Kidney epithelial cell (primary cell): ENCODE results near the gene BMPR1B. TPM values are rescaled to one million over a fixed set of nuclear protein-coding genes. Genes with fewer than 3 reads are reported as not detected.

Experiments used
- DNase-seq: peaks from one replicate; pipeline ENCODE4 v3.0.0-alpha.2; 2010; ENCODE audit warnings: low read depth
- H3K27me3 ChIP-seq: 2 replicates; pipeline ENCODE4 v1.6.0; 2011; ENCODE audit warnings: low read length; ENCODE audit not compliant: control insufficient read depth, insufficient read depth
- H3K36me3 ChIP-seq: 2 replicates; pipeline ENCODE4 v1.5.1; 2011; ENCODE audit warnings: low read length; ENCODE audit not compliant: control insufficient read depth, insufficient read depth
- H3K4me3 ChIP-seq: 2 replicates; pipeline ENCODE4 v1.5.1; 2011; ENCODE audit warnings: low read depth, mild to moderate bottlenecking, control low read depth, low read length
- total RNA-seq: library from RNA; depleted of rRNA; stranded (reverse); fragments of >200 nt; gene quantifications from 2 replicates; pipeline ENCODE4 v1.2.3, GENCODE V29; 2015
- TF ChIP-seq, protein P1 (sequence below): IDR thresholded peaks from 2 replicates; pipeline ENCODE4 v1.5.1; 2011; ENCODE audit warnings: mild to moderate bottlenecking, moderate library complexity, low read length, control low read depth, inconsistent platforms; ENCODE audit not compliant: insufficient read depth, poor library complexity, severe bottlenecking

Gene BMPR1B
- total RNA-seq, 1 donor from 2014 or later, result 9.2 TPM

- H3K36me3 ChIP-seq, result no peaks in the 10 kb centered on the region
- no peak for DNase-seq
Measured at GRCh38 chr4:95021099-95021498, 263.3 kb downstream of the BMPR1B start.

GRCh38 chr4:95023110-95023509, 265.4 kb downstream of the BMPR1B start:
- no peak for DNase-seq

More at GRCh38 chr4:95021099-95021498, 263.3 kb downstream of the BMPR1B start:
- no peak overlapping the region for H3K4me3 ChIP-seq
- no peaks in the 10 kb centered on the region for H3K27me3 ChIP-seq
- TF ChIP-seq, protein P1, sequence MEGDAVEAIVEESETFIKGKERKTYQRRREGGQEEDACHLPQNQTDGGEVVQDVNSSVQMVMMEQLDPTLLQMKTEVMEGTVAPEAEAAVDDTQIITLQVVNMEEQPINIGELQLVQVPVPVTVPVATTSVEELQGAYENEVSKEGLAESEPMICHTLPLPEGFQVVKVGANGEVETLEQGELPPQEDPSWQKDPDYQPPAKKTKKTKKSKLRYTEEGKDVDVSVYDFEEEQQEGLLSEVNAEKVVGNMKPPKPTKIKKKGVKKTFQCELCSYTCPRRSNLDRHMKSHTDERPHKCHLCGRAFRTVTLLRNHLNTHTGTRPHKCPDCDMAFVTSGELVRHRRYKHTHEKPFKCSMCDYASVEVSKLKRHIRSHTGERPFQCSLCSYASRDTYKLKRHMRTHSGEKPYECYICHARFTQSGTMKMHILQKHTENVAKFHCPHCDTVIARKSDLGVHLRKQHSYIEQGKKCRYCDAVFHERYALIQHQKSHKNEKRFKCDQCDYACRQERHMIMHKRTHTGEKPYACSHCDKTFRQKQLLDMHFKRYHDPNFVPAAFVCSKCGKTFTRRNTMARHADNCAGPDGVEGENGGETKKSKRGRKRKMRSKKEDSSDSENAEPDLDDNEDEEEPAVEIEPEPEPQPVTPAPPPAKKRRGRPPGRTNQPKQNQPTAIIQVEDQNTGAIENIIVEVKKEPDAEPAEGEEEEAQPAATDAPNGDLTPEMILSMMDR, result no peak

GRCh38 chr4:95027905-95028618, 270.3 kb downstream of the BMPR1B start:
- TF ChIP-seq, protein P1, result no peak
- Histone ChIP-seq H3K36me3 (no peaks in the 10 kb centered on the region), H3K27me3 (no peaks in the 10 kb centered on the region), H3K4me3 (no peak overlapping the region)
- DNase-seq, result no peak

More at GRCh38 chr4:95023110-95023509, 265.4 kb downstream of the BMPR1B start:
- TF ChIP-seq, protein P1, result no peak
- Histone ChIP-seq H3K27me3 (no peaks in the 10 kb centered on the region), H3K4me3 (no peak overlapping the region), H3K36me3 (no peaks in the 10 kb centered on the region)

GRCh38 chr4:95038791-95039190, 281.0 kb downstream of the BMPR1B start:
- TF ChIP-seq, protein P1, result no peak
- no peaks in the 10 kb centered on the region for H3K27me3 ChIP-seq
- DNase-seq, result no peak
- H3K36me3 ChIP-seq, result no peaks in the 10 kb centered on the region
- H3K4me3 ChIP-seq, result no peak overlapping the region

GRCh38 chr4:95044324-95044837, 286.6 kb downstream of the BMPR1B start:
- no peak for DNase-seq
- Histone ChIP-seq H3K27me3 (no peaks in the 10 kb centered on the region), H3K4me3 (no peak overlapping the region), H3K36me3 (no peaks in the 10 kb centered on the region)
- TF ChIP-seq, protein P1, result no peak
